A549 (cell line): ENCODE results near the gene NDUFA13. TPM values are rescaled to one million over a fixed set of nuclear protein-coding genes. Genes with fewer than 3 reads are reported as not detected.
"Not testable (repeated sequence)": the region's sequence is repeated elsewhere in the genome, so short reads cannot be mapped to it uniquely, and the experiment has no call there.

Experiments
- ATAC-seq, 2 experiments: fragments of 200-7000 bp in 1 of 2; fragments of >200 bp in 1 of 2; cut with Nextera tagmentation in 1 of 2; cut with Tn5 transposase in 1 of 2; 3 replicates each; pipeline versions ENCODE4 v1.8.0 to v1.9.1; 2018 to 2020; ENCODE audit warnings: mild to moderate bottlenecking in 1 of 2, moderate library complexity in 1 of 2
- CTCF ChIA-PET: fragments of 300-600 bp; sonication (Branson Sonifier 250); formaldehyde crosslinking; extraction: SDS; loops from one replicate; lab custom pipeline; 2021; ENCODE audit warnings: antibody characterized with exemption, inconsistent platforms; lab: Yijun Ruan, JAX
- POLR2A ChIA-PET: fragments of 350-600 bp; formaldehyde crosslinking; extraction: SDS; loops from one replicate; lab custom pipeline; 2021; ENCODE audit warnings: antibody characterized with exemption, inconsistent platforms; lab: Yijun Ruan, JAX
- DNase-seq, 2 experiments: peaks; one replicate each; pipeline versions ENCODE4 v3.0.0 to v3.0.0-alpha.2; 2011 to 2016; ENCODE audit warnings: low read depth in 1 of 2, low spot score in 1 of 2
- FAIRE-seq: peaks from 2 replicates; lab custom pipeline; 2011; peaks lifted over from hg19 to GRCh38; lab: Jason Lieb, UNC
- H3K27ac ChIP-seq, 2 experiments: fragments of >200 bp; sonication (Bioruptor Twin); formaldehyde crosslinking; 3 replicates each; pipeline ENCODE4 v1.5.1; 2016 to 2017
- H3K4me1 ChIP-seq: fragments of >200 bp; sonication (Bioruptor Twin); formaldehyde crosslinking; 3 replicates; pipeline ENCODE4 v1.6.1; 2016
- H3K4me2 ChIP-seq: fragments of >200 bp; sonication (Bioruptor Twin); formaldehyde crosslinking; 3 replicates; pipeline ENCODE4 v1.6.1; 2016
- H3K4me3 ChIP-seq: fragments of >200 bp; sonication (Bioruptor Twin); formaldehyde crosslinking; 3 replicates; pipeline ENCODE4 v1.5.1; 2016
- H3K9me3 ChIP-seq: fragments of >200 bp; sonication (Bioruptor Twin); formaldehyde crosslinking; 3 replicates; pipeline ENCODE4 v1.6.1; 2016
- CBX2 ChIP-seq: fragments of 200-600 bp; sonication (generic); IDR thresholded peaks from 2 replicates; pipeline ENCODE4 v1.6.1; 2016; ENCODE audit warnings: low read depth, mild to moderate bottlenecking, borderline replicate concordance
- CHD2 ChIP-seq: fragments of 150-350 bp; IDR thresholded peaks from 2 replicates; pipeline ENCODE4 v1.6.1; 2014; ENCODE audit warnings: low read length; ENCODE audit not compliant: partially characterized antibody
- EHMT2 ChIP-seq: fragments of 200-600 bp; sonication (generic); IDR thresholded peaks from 2 replicates; pipeline ENCODE4 v1.6.1; 2016; ENCODE audit warnings: antibody characterized with exemption, low read depth, mild to moderate bottlenecking, moderate library complexity
- EP300 ChIP-seq, 2 experiments: fragments of >200 bp; sonication (Bioruptor Twin); formaldehyde crosslinking; IDR thresholded peaks; 2 replicates in 1 of 2; 3 replicates in 1 of 2; pipeline ENCODE4 v1.6.1; 2016 to 2017
- FOSL2 ChIP-seq, 2 experiments: fragments of 450-650 bp in 1 of 2; fragments of >200 bp in 1 of 2; sonication (Bioruptor Twin) in 1 of 2; formaldehyde crosslinking; IDR thresholded peaks; 2 replicates each; pipeline versions ENCODE4 v1.5.0 to v1.6.1; 2016 to 2020; ENCODE audit warnings: mild to moderate bottlenecking in 1 of 2, moderate library complexity in 1 of 2
- GATA3 ChIP-seq: IDR thresholded peaks from 2 replicates; pipeline ENCODE4 v1.6.1; 2012; ENCODE audit warnings: borderline replicate concordance
- HDAC2 ChIP-seq: fragments of 200-600 bp; sonication (generic); IDR thresholded peaks from 2 replicates; pipeline ENCODE4 v1.6.1; 2016
- HEYL ChIP-seq: fragments of 250-450 bp; sonication (Bioruptor Pico); IDR thresholded peaks from 2 replicates; pipeline ENCODE4 v1.8.0; 2021; ENCODE audit warnings: mild to moderate bottlenecking, moderate library complexity
- JUN ChIP-seq, 2 experiments: fragments of >200 bp; sonication (Bioruptor Twin); formaldehyde crosslinking; IDR thresholded peaks; 2 replicates in 1 of 2; 3 replicates in 1 of 2; pipeline ENCODE4 v1.6.1; 2016 to 2017
- KDM5A ChIP-seq: fragments of 200-600 bp; sonication (generic); IDR thresholded peaks from 2 replicates; pipeline ENCODE4 v1.6.1; 2016; ENCODE audit warnings: antibody characterized with exemption, mild to moderate bottlenecking
- NFE2L2 ChIP-seq: fragments of 150-350 bp; conservative IDR thresholded peaks from 2 replicates; pipeline ENCODE4 v1.6.1; 2014; ENCODE audit warnings: low read length
- NR3C1 ChIP-seq: fragments of >200 bp; sonication (Bioruptor Twin); formaldehyde crosslinking; IDR thresholded peaks from 3 replicates; pipeline ENCODE4 v1.6.1; 2017
- POLR2AphosphoS2 ChIP-seq: conservative IDR thresholded peaks from 2 replicates; pipeline ENCODE4 v1.6.1; 2012; ENCODE audit warnings: low read length, improper control_type of control experiment, inconsistent platforms
- RAD21 ChIP-seq, 2 experiments: fragments of >200 bp in 1 of 2; sonication (Bioruptor Twin) in 1 of 2; formaldehyde crosslinking in 1 of 2; IDR thresholded peaks in 1 of 2; conservative IDR thresholded peaks in 1 of 2; 2 replicates in 1 of 2; 3 replicates in 1 of 2; pipeline ENCODE4 v1.6.1; 2012 to 2018; ENCODE audit warnings: inconsistent platforms in 1 of 2
- RCOR1 ChIP-seq: fragments of 150-350 bp; IDR thresholded peaks from 2 replicates; pipeline ENCODE4 v1.6.1; 2014; ENCODE audit warnings: antibody characterized with exemption, low read length, low read depth
- RNF2 ChIP-seq: fragments of 200-600 bp; sonication (generic); IDR thresholded peaks from 2 replicates; pipeline ENCODE4 v1.6.1; 2016; ENCODE audit warnings: low read depth, mild to moderate bottlenecking, antibody characterized with exemption, moderate library complexity, borderline replicate concordance
- ZFP36 ChIP-seq: fragments of 450-650 bp; IDR thresholded peaks from 2 replicates; pipeline ENCODE4 v1.6.1; 2014; ENCODE audit warnings: borderline replicate concordance; ENCODE audit not compliant: partially characterized antibody
- ZNF302 ChIP-seq: fragments of 250-450 bp; sonication (Bioruptor Pico); IDR thresholded peaks from 2 replicates; pipeline ENCODE4 v1.9.0; 2021; ENCODE audit warnings: inconsistent platforms, mild to moderate bottlenecking, moderate library complexity
- WGBS: methylation state at CpG from one replicate; pipeline ENCODE4 v1.1.6; 2017; ENCODE audit errors: missing lambda C conversion rate; 5-methylcytosine and 5-hydroxymethylcytosine counted together
- polyA plus RNA-seq, 4 experiments: library from polyadenylated mRNA; depleted of rRNA in 3 of 4; stranded (reverse); fragments of >200 nt; fragmentation: RNase III in 1 of 4; extraction: RNeasy Plus Mini Kit Qiagen cat#74134 plus additional on column Dnase treatment in 1 of 4; gene quantifications; 2 replicates in 3 of 4; 3 replicates in 1 of 4; pipeline ENCODE4 v1.2.3, GENCODE V29; 2011 to 2017
- TF ChIP-seq, protein P1 (sequence below): fragments of 450-650 bp; IDR thresholded peaks from 2 replicates; pipeline ENCODE4 v1.6.1; 2014; ENCODE audit warnings: antibody characterized with exemption
- TF ChIP-seq, protein P2 (sequence below): IDR thresholded peaks from 2 replicates; pipeline ENCODE4 v1.6.1; 2012; ENCODE audit warnings: low read depth, borderline replicate concordance
- TF ChIP-seq, protein P3 (sequence below): IDR thresholded peaks from 2 replicates; pipeline ENCODE4 v1.6.1; 2012
- TF ChIP-seq, protein P4 (sequence below): fragments of 150-350 bp; IDR thresholded peaks from 2 replicates; pipeline ENCODE4 v1.6.1; 2014; ENCODE audit warnings: low read depth, mild to moderate bottlenecking, low read length
- TF ChIP-seq, protein P5 (sequence below): IDR thresholded peaks from 2 replicates; pipeline ENCODE4 v1.6.1; 2012
- TF ChIP-seq, protein P6 (sequence below): fragments of >200 bp; sonication (Bioruptor Twin); formaldehyde crosslinking; IDR thresholded peaks from 3 replicates; pipeline ENCODE4 v1.5.1; 2016

The NDUFA13 gene
- polyA plus RNA-seq, 2 of the 4 experiments (the other 2 are of a cell fraction), result 197 to 253 TPM

DNA sequence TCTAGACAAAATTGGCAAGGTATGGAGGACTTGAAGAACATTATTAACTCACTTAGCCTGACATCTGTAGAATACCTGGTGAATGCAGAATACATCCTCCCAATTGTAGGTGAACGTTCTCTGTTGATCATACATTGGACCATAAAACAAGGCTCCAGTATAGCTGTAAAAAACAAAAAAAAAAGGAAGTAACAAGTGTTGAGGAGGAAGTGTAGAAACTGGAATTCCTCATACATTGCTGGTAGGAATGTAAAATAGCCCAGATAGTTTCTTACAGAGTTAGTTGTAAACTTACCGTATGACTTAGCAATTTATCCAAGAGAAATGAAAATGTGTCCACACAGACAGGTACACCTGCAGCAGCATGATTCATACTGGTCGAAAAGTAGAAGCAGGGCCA is 45.4 kb upstream of the NDUFA13 start:
- TF ChIP-seq FOSL2 (IDR thresholded peaks at IDR 0.05) (no peak), FOSL2 (CRISPR knock-in tag; IDR thresholded peaks at IDR 0.05) (no peak), EP300 (IDR thresholded peaks at IDR 0.05) (no peak), ZNF302 (no peak), ZFP36 (no peak), NR3C1 (no peak), JUN (IDR thresholded peaks at IDR 0.05) (no peak), HDAC2 (no peak), RNF2 (no peak), RAD21 (conservative IDR thresholded peaks at IDR 0.05 in 1 of 2, IDR thresholded peaks at IDR 0.05 in 1 of 2) (no peak), GATA3 (no peak)
- TF ChIP-seq, protein P1, sequence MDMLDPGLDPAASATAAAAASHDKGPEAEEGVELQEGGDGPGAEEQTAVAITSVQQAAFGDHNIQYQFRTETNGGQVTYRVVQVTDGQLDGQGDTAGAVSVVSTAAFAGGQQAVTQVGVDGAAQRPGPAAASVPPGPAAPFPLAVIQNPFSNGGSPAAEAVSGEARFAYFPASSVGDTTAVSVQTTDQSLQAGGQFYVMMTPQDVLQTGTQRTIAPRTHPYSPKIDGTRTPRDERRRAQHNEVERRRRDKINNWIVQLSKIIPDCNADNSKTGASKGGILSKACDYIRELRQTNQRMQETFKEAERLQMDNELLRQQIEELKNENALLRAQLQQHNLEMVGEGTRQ, result no peak
- TF ChIP-seq, protein P2, sequence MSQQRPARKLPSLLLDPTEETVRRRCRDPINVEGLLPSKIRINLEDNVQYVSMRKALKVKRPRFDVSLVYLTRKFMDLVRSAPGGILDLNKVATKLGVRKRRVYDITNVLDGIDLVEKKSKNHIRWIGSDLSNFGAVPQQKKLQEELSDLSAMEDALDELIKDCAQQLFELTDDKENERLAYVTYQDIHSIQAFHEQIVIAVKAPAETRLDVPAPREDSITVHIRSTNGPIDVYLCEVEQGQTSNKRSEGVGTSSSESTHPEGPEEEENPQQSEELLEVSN, result no peak
- TF ChIP-seq, protein P3, sequence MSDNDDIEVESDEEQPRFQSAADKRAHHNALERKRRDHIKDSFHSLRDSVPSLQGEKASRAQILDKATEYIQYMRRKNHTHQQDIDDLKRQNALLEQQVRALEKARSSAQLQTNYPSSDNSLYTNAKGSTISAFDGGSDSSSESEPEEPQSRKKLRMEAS, result no peak
- TF ChIP-seq, protein P4, sequence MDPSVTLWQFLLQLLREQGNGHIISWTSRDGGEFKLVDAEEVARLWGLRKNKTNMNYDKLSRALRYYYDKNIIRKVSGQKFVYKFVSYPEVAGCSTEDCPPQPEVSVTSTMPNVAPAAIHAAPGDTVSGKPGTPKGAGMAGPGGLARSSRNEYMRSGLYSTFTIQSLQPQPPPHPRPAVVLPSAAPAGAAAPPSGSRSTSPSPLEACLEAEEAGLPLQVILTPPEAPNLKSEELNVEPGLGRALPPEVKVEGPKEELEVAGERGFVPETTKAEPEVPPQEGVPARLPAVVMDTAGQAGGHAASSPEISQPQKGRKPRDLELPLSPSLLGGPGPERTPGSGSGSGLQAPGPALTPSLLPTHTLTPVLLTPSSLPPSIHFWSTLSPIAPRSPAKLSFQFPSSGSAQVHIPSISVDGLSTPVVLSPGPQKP, result no peak
- TF ChIP-seq, protein P5, sequence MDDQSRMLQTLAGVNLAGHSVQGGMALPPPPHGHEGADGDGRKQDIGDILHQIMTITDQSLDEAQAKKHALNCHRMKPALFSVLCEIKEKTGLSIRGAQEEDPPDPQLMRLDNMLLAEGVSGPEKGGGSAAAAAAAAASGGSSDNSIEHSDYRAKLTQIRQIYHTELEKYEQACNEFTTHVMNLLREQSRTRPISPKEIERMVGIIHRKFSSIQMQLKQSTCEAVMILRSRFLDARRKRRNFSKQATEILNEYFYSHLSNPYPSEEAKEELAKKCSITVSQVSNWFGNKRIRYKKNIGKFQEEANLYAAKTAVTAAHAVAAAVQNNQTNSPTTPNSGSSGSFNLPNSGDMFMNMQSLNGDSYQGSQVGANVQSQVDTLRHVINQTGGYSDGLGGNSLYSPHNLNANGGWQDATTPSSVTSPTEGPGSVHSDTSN, result no peak
- H3K4me2 ChIP-seq, result no peak overlapping the region
- CTCF ChIA-PET, result no interaction called here
- ATAC-seq (no peak), DNase-seq (no peak), FAIRE-seq (no peak)
- peaks cover 19% of the 10 kb centered on the region; the same call in 2 of the 3 replicates for H3K9me3 ChIP-seq
- H3K27ac ChIP-seq, result no peak overlapping the region
- POLR2A ChIA-PET, result interaction anchor here (0.7 kb wide), 1 partner anchor 46 kb away, joined by 5 read pairs; no protein-coding TSS in a partner anchor
- H3K4me1 ChIP-seq, result no peaks in the 10 kb centered on the region
- WGBS, result 94% methylated on average over 3 of the region's 3 CpGs
- no peak overlapping the region for H3K4me3 ChIP-seq

DNA sequence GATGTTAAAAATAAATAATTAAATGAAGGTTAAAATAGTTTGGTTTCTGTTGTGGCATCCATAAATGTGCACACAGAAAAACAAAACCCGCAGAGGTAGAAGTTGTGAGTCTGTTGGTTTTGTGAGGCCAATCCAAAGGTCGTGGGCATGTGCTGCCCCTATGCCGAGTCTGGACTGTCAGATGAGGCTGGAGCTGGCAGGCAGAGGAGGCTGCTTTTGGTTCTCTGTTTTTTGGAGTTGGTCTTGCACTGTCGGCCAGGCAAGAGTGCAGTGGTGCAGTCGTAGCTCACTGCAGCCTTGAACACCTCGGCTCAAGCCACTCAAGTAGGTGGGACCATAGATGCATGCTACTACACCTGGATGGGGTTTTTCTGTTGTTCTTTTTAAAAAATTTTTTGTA is 44.3 kb upstream of the NDUFA13 start:
- no peak for TF ChIP-seq EHMT2
- TF ChIP-seq POLR2AphosphoS2, result no peak
- no peak for TF ChIP-seq KDM5A
- no peak for TF ChIP-seq CHD2
- no peak for TF ChIP-seq NFE2L2
- TF ChIP-seq RCOR1, result no peak
- TF ChIP-seq HEYL (CRISPR knock-in tag), result no peak
- no peak for TF ChIP-seq GATA3
- no peak for TF ChIP-seq CBX2
- no peak for TF ChIP-seq RNF2
- TF ChIP-seq, protein P6, sequence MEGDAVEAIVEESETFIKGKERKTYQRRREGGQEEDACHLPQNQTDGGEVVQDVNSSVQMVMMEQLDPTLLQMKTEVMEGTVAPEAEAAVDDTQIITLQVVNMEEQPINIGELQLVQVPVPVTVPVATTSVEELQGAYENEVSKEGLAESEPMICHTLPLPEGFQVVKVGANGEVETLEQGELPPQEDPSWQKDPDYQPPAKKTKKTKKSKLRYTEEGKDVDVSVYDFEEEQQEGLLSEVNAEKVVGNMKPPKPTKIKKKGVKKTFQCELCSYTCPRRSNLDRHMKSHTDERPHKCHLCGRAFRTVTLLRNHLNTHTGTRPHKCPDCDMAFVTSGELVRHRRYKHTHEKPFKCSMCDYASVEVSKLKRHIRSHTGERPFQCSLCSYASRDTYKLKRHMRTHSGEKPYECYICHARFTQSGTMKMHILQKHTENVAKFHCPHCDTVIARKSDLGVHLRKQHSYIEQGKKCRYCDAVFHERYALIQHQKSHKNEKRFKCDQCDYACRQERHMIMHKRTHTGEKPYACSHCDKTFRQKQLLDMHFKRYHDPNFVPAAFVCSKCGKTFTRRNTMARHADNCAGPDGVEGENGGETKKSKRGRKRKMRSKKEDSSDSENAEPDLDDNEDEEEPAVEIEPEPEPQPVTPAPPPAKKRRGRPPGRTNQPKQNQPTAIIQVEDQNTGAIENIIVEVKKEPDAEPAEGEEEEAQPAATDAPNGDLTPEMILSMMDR, result no peak
- Histone ChIP-seq H3K4me3 (no peak overlapping the region), H3K9me3 (peaks cover 19% of the 10 kb centered on the region; the same call in 2 of the 3 replicates), H3K4me2 (no peak overlapping the region), H3K27ac (no peak overlapping the region), H3K4me1 (no peaks in the 10 kb centered on the region)
- CTCF ChIA-PET, result interaction anchor here (1.2 to 1.4 kb wide), 2 partner anchors 10 to 129 kb away, joined by 3 to 4 read pairs; no protein-coding TSS in a partner anchor
- POLR2A ChIA-PET, result interaction anchor here (0.7 kb wide), 1 partner anchor 17 kb away, joined by 4 read pairs; no protein-coding TSS in a partner anchor
- WGBS, result 85% methylated on average over 6 of the region's 6 CpGs
- ATAC-seq (no peak), FAIRE-seq (no peak), DNase-seq (no peak)

DNA sequence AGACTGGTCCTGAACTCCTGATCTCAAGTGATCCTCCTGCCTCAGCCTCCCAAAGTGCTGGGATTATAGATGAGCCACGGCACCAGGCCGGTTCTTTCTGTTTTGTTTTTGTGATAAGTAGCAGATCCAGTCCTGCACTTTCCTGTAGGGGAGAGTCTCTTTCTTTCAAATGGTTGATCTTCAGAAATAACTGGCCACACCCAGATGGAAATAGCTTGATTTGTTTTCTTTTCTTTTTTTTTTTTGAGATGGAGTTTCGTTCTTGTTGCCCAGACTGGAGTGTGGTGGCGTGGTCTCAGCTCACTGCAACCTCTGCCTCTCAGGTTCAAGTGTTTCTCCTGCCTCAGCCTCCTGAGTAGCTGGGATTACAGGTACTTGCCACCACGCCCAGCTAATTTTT is 43.9 kb upstream of the NDUFA13 start:
- FAIRE-seq, H3K4me1 ChIP-seq, DNase-seq: not testable (repeated sequence)

More for the DNA sequence above, 43.9 kb upstream of the NDUFA13 start:
- peaks cover 19% of the 10 kb centered on the region; the same call in 2 of the 3 replicates for H3K9me3 ChIP-seq
- WGBS, result 75% methylated on average over 5 of the region's 5 CpGs
- POLR2A ChIA-PET, result interaction anchor here (0.7 kb wide), 1 partner anchor 17 kb away, joined by 4 read pairs; no protein-coding TSS in a partner anchor
- ATAC-seq, H3K4me3 ChIP-seq, H3K27ac ChIP-seq, H3K4me2 ChIP-seq: not testable (repeated sequence)
- CTCF ChIA-PET, result interaction anchor here (1.1 to 1.4 kb wide), 3 partner anchors 9 to 129 kb away, joined by 3 to 6 read pairs (median 4); no protein-coding TSS in a partner anchor
